Measurements from ENCODE around the gene TSC2. TPM values are rescaled to one million over a fixed set of nuclear protein-coding genes. Genes with fewer than 3 reads are reported as not detected.

TSC2 gene
- total RNA-seq, 4 donors from 2014 or later = 88.3 to 206 (median 127) TPM

- WGBS, 2 donors (ENCODE audit: low coverage in 1 of 2) = 83% methylated on average over 24 of the region's 44 CpGs; no CpG with 5 or more reads in 1 of the 2 donors
- Histone ChIP-seq H3K4me3 (peak overlapping the region in 3 of 4 donors; percentile 14 to 44 (median 31)), H3K4me1 (peaks cover 4 to 40% (median 29%) of the 10 kb centered on the region in 4 donors), H3K27me3 (no peaks in the 10 kb centered on the region), H3K9me3 (no peaks in the 10 kb centered on the region), H3K36me3 (peaks cover 0 to 9% (median 0%) of the 10 kb centered on the region in 4 donors), H3K27ac (peak overlapping the region; percentile 88 to 93 (median 90))
- intact Hi-C loops (cut with DNase I; ENCODE audit: low total_unique reads) = no loop called here
- DNase-seq = no peak
- no peak for TF ChIP-seq POLR2AphosphoS5 (IDR thresholded peaks at IDR 0.05)
- no peak for TF ChIP-seq POLR2A (IDR thresholded peaks at IDR 0.05)
- TF ChIP-seq CTCF (IDR thresholded peaks at IDR 0.05) = no peak
- TF ChIP-seq EP300 (IDR thresholded peaks at IDR 0.05; ENCODE audit: low read depth) = no peak
- in situ Hi-C loops (cut with MboI; ENCODE audit: low pct_ligation_motif_present in 1 of 4, low pct_unique_long_range_greater_than_20kb in 1 of 4, low sequenced_read_pairs in 3 of 4) = no loop called here
These were observed 42.1 kb downstream of the TSC2 start for GRCh38 chr16:2089706-2090480.

DNA sequence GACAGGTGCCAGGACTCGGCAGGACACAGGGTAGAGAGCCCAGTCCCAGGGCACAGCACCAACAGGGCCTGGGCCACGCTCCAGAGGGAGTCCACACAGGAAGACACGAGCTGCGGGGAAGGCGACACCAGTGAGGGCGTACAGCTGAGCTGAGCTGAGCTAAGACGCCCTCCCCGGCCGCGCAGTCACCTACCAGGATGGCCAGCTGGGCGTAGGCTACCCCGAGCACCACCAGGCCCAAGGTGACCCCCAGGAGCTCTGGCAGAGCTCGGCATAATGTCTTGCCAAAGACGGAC lies 42.6 kb downstream of the TSC2 start:
- Histone ChIP-seq H3K4me3 (peak overlapping the region in 3 of 4 donors; percentile 14 to 44 (median 31)), H3K27me3 (no peaks in the 10 kb centered on the region), H3K9me3 (no peaks in the 10 kb centered on the region), H3K27ac (peak overlapping the region; percentile 88 to 93 (median 90)), H3K4me1 (peaks cover 4 to 40% (median 29%) of the 10 kb centered on the region in 4 donors), H3K36me3 (peaks cover 0 to 9% (median under 1%) of the 10 kb centered on the region in 4 donors)
- intact Hi-C loops (cut with DNase I; ENCODE audit: low total_unique reads) (no loop called here), in situ Hi-C loops (cut with MboI; ENCODE audit: low pct_ligation_motif_present in 1 of 4, low pct_unique_long_range_greater_than_20kb in 1 of 4, low sequenced_read_pairs in 3 of 4) (no loop called here)
- 66% methylated on average over 14 of the region's 14 CpGs; no CpG with 5 or more reads in 1 of the 2 donors for WGBS, 2 donors (ENCODE audit: low coverage in 1 of 2)
- TF ChIP-seq EP300 (IDR thresholded peaks at IDR 0.05; ENCODE audit: low read depth) (no peak), POLR2A (IDR thresholded peaks at IDR 0.05) (no peak), POLR2AphosphoS5 (IDR thresholded peaks at IDR 0.05) (no peak), CTCF (IDR thresholded peaks at IDR 0.05) (no peak)
- peak; percentile 27 for DNase-seq

DNA sequence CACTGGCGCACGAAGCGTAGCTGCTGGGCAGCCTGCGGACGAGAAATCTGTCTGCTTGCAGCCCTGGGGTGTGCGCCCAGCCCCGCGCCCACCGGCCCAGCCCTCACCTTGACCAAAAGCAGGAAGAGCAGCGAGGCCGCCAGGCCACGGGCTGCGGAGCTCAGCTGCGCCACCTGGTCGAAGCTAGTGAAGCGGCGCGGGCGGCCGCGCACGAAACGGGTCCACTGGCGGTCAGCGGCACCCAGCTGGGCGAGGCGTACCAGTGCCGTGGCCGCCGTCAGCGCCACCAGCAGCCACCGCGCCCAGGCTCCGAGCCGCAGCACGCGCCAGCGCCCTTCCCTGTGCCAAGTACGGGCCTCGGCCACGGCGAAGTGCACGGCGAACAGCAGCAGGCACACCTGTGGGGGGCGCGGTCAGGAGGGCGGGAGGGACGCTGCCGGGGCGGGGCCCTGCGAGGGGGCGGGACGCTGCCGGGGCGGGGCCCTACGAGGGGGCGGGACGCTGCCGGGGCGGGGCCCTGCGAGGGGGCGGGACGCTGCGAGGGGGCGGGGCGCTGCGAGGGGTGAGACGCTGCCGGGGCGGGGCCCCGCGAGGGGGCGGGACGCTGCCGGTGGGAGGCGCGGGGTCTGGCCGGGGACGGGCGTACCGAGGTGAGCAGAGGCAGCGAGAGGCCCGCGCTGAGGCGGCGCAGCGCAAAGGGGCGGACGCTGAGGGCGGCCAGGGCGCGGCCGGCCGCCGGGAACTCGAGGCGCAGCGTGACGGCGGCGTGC lies 43.2 kb downstream of the TSC2 start:
- peak; percentile 93 for DNase-seq
- Histone ChIP-seq H3K27me3 (no peaks in the 10 kb centered on the region), H3K4me1 (peaks cover 4 to 40% (median 29%) of the 10 kb centered on the region in 4 donors), H3K4me3 (peak overlapping the region in 3 of 4 donors; percentile 25 to 45 (median 43)), H3K27ac (peak overlapping the region; percentile 88 to 93 (median 90)), H3K36me3 (peaks cover 0 to 9% (median 3%) of the 10 kb centered on the region in 4 donors), H3K9me3 (no peaks in the 10 kb centered on the region)
- intact Hi-C loops (cut with DNase I; ENCODE audit: low total_unique reads) (no loop called here), in situ Hi-C loops (cut with MboI; ENCODE audit: low pct_ligation_motif_present in 1 of 4, low pct_unique_long_range_greater_than_20kb in 1 of 4, low sequenced_read_pairs in 3 of 4) (no loop called here)
- WGBS, 2 donors (ENCODE audit: low coverage in 1 of 2) = 75% methylated on average over 59 of the region's 101 CpGs; no CpG with 5 or more reads in 1 of the 2 donors
- no peak for TF ChIP-seq EP300 (IDR thresholded peaks at IDR 0.05; ENCODE audit: low read depth)
- peak in 4 of 5 experiments; percentile 25 to 73 (median 32) for TF ChIP-seq CTCF (IDR thresholded peaks at IDR 0.05)
- TF ChIP-seq POLR2A (IDR thresholded peaks at IDR 0.05) = peak; percentile 52
- peak in 2 of 3 donors; percentile 13 to 80 for TF ChIP-seq POLR2AphosphoS5 (IDR thresholded peaks at IDR 0.05)

All from transverse colon (tissue), 4 donors.